ENCODE data around the gene MUC7.

Gene MUC7

DNA sequence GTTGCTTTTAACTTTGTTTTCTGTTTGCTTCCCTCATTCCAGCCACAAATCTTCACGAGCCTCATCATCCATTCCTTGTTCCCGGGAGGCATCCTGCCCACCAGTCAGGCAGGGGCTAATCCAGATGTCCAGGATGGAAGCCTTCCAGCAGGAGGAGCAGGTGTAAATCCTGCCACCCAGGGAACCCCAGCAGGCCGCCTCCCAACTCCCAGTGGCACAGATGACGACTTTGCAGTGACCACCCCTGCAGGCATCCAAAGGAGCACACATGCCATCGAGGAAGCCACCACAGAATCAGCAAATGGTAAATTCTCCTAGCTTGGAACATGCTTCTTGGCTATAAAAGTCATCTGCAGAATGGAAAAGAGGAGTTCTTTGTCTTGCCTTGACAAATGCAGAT, 59.0 kb downstream of the MUC7 start:
- no peak overlapping the region for H4K12ac ChIP-seq (ENCODE audit: low read depth, low read length)
- no peak for DNase-seq
- no peak overlapping the region for H3K27ac ChIP-seq (ENCODE audit: low read depth, low read length)
- H2BK12ac ChIP-seq (ENCODE audit: low read length), result no peak overlapping the region
- no peak overlapping the region for H4K91ac ChIP-seq (ENCODE audit: low read depth, low read length)
- no peak overlapping the region for H3K9ac ChIP-seq (ENCODE audit: low read length)
- H3K36me3 ChIP-seq (ENCODE audit: control insufficient read depth in 1 of 2, insufficient read depth in 2 of 2, low read length in 2 of 2), result no peaks in the 10 kb centered on the region
- H3K23ac ChIP-seq (ENCODE audit: low read length), result no peak overlapping the region
- H2AK5ac ChIP-seq (ENCODE audit: low read length), result no peak overlapping the region
- no peak overlapping the region for H2AFZ ChIP-seq (ENCODE audit: insufficient read depth, low read length, poor library complexity)
- H3K27me3 ChIP-seq (ENCODE audit: insufficient read depth, low read length), result no peaks in the 10 kb centered on the region
- no peak overlapping the region for H4K8ac ChIP-seq (ENCODE audit: low read depth, low read length)
- H3K4me2 ChIP-seq (ENCODE audit: low read length), result no peak overlapping the region
- no peaks in the 10 kb centered on the region for H3K9me3 ChIP-seq (ENCODE audit: insufficient read depth, low read depth, low read length)
- no peaks in the 10 kb centered on the region for H3K79me2 ChIP-seq (ENCODE audit: control insufficient read depth, insufficient read depth, low read length, poor library complexity)
- no peak overlapping the region for H3K4ac ChIP-seq (ENCODE audit: low read depth, low read length)
- WGBS (ENCODE audit: extremely low coverage, insufficient coverage, insufficient read length), result no CpG with 5 or more reads among the region's 5 CpGs
- no peaks in the 10 kb centered on the region for H3K79me1 ChIP-seq (ENCODE audit: low read length)
- H3K4me3 ChIP-seq (ENCODE audit: low read depth, low read length), result no peak overlapping the region
- H3K14ac ChIP-seq (ENCODE audit: low read length), result no peak overlapping the region
- H3K18ac ChIP-seq (ENCODE audit: low read length), result no peak overlapping the region
- no peak overlapping the region for H2BK5ac ChIP-seq (ENCODE audit: low read depth, low read length, poor library complexity)
- no peak overlapping the region for H2BK120ac ChIP-seq (ENCODE audit: insufficient read depth, low read length, poor library complexity)
- H3K4me1 ChIP-seq (ENCODE audit: control insufficient read depth in 1 of 2, insufficient read depth in 2 of 2, low read length in 2 of 2), result no peaks in the 10 kb centered on the region

DNA sequence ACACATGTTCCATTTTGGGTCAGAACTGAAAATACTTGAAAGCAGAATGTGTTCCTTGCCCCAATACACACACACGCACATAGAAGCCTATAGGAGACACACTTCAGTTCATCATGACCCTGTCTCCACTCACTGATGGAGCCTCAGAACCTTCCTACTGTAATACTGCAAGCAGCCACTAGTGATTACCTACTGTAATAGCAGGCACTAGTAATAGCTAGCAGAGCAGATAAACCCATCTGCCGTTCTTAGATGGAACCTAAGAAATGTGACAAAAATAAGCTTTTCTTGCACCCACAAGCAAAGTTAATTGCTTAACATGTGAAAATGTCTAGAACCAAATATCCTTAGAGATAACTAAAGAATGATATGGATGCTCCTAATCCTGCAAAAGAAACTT, 60.0 kb downstream of the MUC7 start:
- Histone ChIP-seq H3K18ac (ENCODE audit: low read length) (no peak overlapping the region), H3K4me1 (ENCODE audit: control insufficient read depth in 1 of 2, insufficient read depth in 2 of 2, low read length in 2 of 2) (no peaks in the 10 kb centered on the region), H3K14ac (ENCODE audit: low read length) (no peak overlapping the region), H3K36me3 (ENCODE audit: control insufficient read depth in 1 of 2, insufficient read depth in 2 of 2, low read length in 2 of 2) (no peaks in the 10 kb centered on the region), H3K4me2 (ENCODE audit: low read length) (no peak overlapping the region), H2AFZ (ENCODE audit: insufficient read depth, low read length, poor library complexity) (no peak overlapping the region), H4K8ac (ENCODE audit: low read depth, low read length) (no peak overlapping the region), H2BK12ac (ENCODE audit: low read length) (no peak overlapping the region), H2BK5ac (ENCODE audit: low read depth, low read length, poor library complexity) (no peak overlapping the region), H2BK120ac (ENCODE audit: insufficient read depth, low read length, poor library complexity) (no peak overlapping the region), H3K79me1 (ENCODE audit: low read length) (no peaks in the 10 kb centered on the region), H3K9me3 (ENCODE audit: insufficient read depth, low read depth, low read length) (no peaks in the 10 kb centered on the region), H2AK5ac (ENCODE audit: low read length) (no peak overlapping the region), H3K9ac (ENCODE audit: low read length) (no peak overlapping the region), H4K12ac (ENCODE audit: low read depth, low read length) (no peak overlapping the region), H3K27me3 (ENCODE audit: insufficient read depth, low read length) (no peaks in the 10 kb centered on the region), H4K91ac (ENCODE audit: low read depth, low read length) (no peak overlapping the region), H3K23ac (ENCODE audit: low read length) (no peak overlapping the region), H3K4ac (ENCODE audit: low read depth, low read length) (no peak overlapping the region), H3K27ac (ENCODE audit: low read depth, low read length) (no peak overlapping the region), H3K4me3 (ENCODE audit: low read depth, low read length) (no peak overlapping the region), H3K79me2 (ENCODE audit: control insufficient read depth, insufficient read depth, low read length, poor library complexity) (no peaks in the 10 kb centered on the region)
- DNase-seq, result peak in 1 of 2 donors; percentile 2
- WGBS (ENCODE audit: extremely low coverage, insufficient coverage, insufficient read length), result no CpG with 5 or more reads among the region's 2 CpGs

All from trophoblast cell (in vitro differentiated cells and primary cell).